K562 (cell line): ENCODE measurements around the gene UMODL1. TPM values are rescaled to one million over a fixed set of nuclear protein-coding genes. Genes with fewer than 3 reads are reported as not detected.

ENCODE experiments used
- ATAC-seq: fragments of 200-7000 bp; cut with Tn5 transposase; 3 replicates; pipeline ENCODE4 v1.9.1; 2020; ENCODE audit warnings: moderate library complexity
- BruUV-seq: library from RNA; stranded (reverse); fragments of 400-500 nt; replicated peaks from 2 replicates; lab custom pipeline; 2021; lab: Mats Ljungman, UMichigan
- CTCF ChIA-PET: fragments of 300-600 bp; formaldehyde crosslinking; extraction: SDS; loops from one replicate; lab custom pipeline; 2021; ENCODE audit warnings: low intra/inter-chr PET ratio; lab: Yijun Ruan, JAX
- POLR2A ChIA-PET: fragments of 300-600, 350-650 bp; sonication (Branson Sonifier 250); formaldehyde crosslinking; extraction: SDS; loops from one replicate; lab custom pipeline; 2021; ENCODE audit warnings: antibody characterized with exemption, inconsistent platforms; lab: Yijun Ruan, JAX
- DNase-seq, 4 experiments: peaks; one replicate each; pipeline versions ENCODE4 v3.0.0 to v3.0.0-alpha.2; 2011 to 2018; ENCODE audit warnings: low spot score in 3 of 4, mixed read lengths in 3 of 4; ENCODE audit errors: extremely low read depth in 1 of 4
- FAIRE-seq: peaks from 2 replicates; lab custom pipeline; 2011; peaks lifted over from hg19 to GRCh38; lab: Jason Lieb, UNC
- H2AFZ ChIP-seq: 2 replicates; pipeline ENCODE4 v1.6.0; 2011; ENCODE audit warnings: low read depth, low read length, control low read depth, inconsistent platforms
- H3K27ac ChIP-seq: fragments of 200-600 bp; 3 replicates; pipeline ENCODE4 v1.8.0; 2011; ENCODE audit warnings: low read depth, mild to moderate bottlenecking, control low read depth, inconsistent platforms, low read length, moderate library complexity, mixed read lengths; ENCODE audit errors: extremely low read depth
- H3K27me3 ChIP-seq, 2 experiments: fragments of 300-600 bp in 1 of 2; 2 replicates in 1 of 2; 3 replicates in 1 of 2; pipeline versions ENCODE4 v1.6.0 to v1.8.0; 2011; ENCODE audit warnings: inconsistent platforms in 2 of 2, low read length in 2 of 2, mild to moderate bottlenecking in 1 of 2, mixed read lengths in 1 of 2, moderate library complexity in 1 of 2; ENCODE audit not compliant: control insufficient read depth in 2 of 2, insufficient read depth in 2 of 2
- H3K36me3 ChIP-seq: fragments of 300-600 bp; 3 replicates; pipeline ENCODE4 v1.8.0; 2011; ENCODE audit warnings: mild to moderate bottlenecking, low read length, inconsistent platforms; ENCODE audit not compliant: control insufficient read depth, insufficient read depth
- H3K4me1 ChIP-seq, 2 experiments: fragments of 200-600 bp in 1 of 2; replicated peaks in 1 of 2; 2 replicates in 1 of 2; 3 replicates in 1 of 2; pipeline versions ENCODE4 v1.5.1 to v1.8.0; 2011; ENCODE audit warnings: inconsistent platforms in 2 of 2, low read length in 2 of 2, mild to moderate bottlenecking in 1 of 2, mixed read lengths in 1 of 2, moderate library complexity in 1 of 2; ENCODE audit not compliant: control insufficient read depth in 2 of 2, insufficient read depth in 2 of 2
- H3K4me2 ChIP-seq: 2 replicates; pipeline ENCODE4 v1.6.1; 2011; ENCODE audit warnings: low read length, control low read depth, inconsistent platforms, mixed read lengths; ENCODE audit not compliant: insufficient read depth
- H3K4me3 ChIP-seq: fragments of 200-600 bp; sonication (generic), shearing (Covaris generic); 2 replicates; pipeline ENCODE4 v1.5.1; 2016; ENCODE audit warnings: control low read depth, inconsistent platforms
- H3K79me2 ChIP-seq: fragments of 200-600 bp; 3 replicates; pipeline ENCODE4 v1.8.0; 2011; ENCODE audit warnings: low read length, inconsistent platforms; ENCODE audit not compliant: control insufficient read depth, insufficient read depth
- H3K9ac ChIP-seq, 2 experiments: 2 replicates each; pipeline versions ENCODE4 v1.6.0 to v1.6.1; 2011; ENCODE audit warnings: low read depth in 2 of 2, low read length in 2 of 2, control low read depth in 1 of 2, inconsistent platforms in 1 of 2, mild to moderate bottlenecking in 1 of 2, mixed read lengths in 1 of 2; ENCODE audit not compliant: insufficient read depth in 1 of 2
- H3K9me1 ChIP-seq: one replicate; pipeline ENCODE4 v1.6.0; 2011; ENCODE audit warnings: inconsistent platforms, mild to moderate bottlenecking, low read length, moderate library complexity; ENCODE audit not compliant: control insufficient read depth, insufficient read depth
- H3K9me3 ChIP-seq: replicated peaks from 2 replicates; pipeline ENCODE4 v1.5.1; 2011; ENCODE audit warnings: low read depth, low read length, inconsistent platforms; ENCODE audit not compliant: control insufficient read depth, insufficient read depth
- H4K20me1 ChIP-seq: replicated peaks from 2 replicates; pipeline ENCODE4 v1.6.1; 2011; ENCODE audit warnings: low read length, inconsistent platforms, mixed read lengths; ENCODE audit not compliant: control insufficient read depth, insufficient read depth
- COPS2 ChIP-seq: fragments of 450-650 bp; conservative IDR thresholded peaks from 2 replicates; pipeline ENCODE4 v1.6.1; 2016; ENCODE audit warnings: mild to moderate bottlenecking, moderate library complexity
- EGR1 ChIP-seq: fragments of 450-650 bp; conservative IDR thresholded peaks from 2 replicates; pipeline ENCODE4 v1.6.1; 2017; ENCODE audit warnings: mild to moderate bottlenecking
- NFIC ChIP-seq: fragments of 450-650 bp; IDR thresholded peaks from 2 replicates; pipeline ENCODE4 v1.6.1; 2017; ENCODE audit warnings: mild to moderate bottlenecking, inconsistent platforms
- RAD21 ChIP-seq, 2 experiments: fragments of 250-450 bp in 1 of 2; fragments of 450-650 bp in 1 of 2; sonication (Bioruptor Pico) in 1 of 2; formaldehyde crosslinking in 1 of 2; IDR thresholded peaks in 1 of 2; conservative IDR thresholded peaks in 1 of 2; 2 replicates each; pipeline versions ENCODE4 v1.4.0 to v1.8.0; 2020 to 2022; ENCODE audit warnings: mild to moderate bottlenecking in 2 of 2, moderate library complexity in 1 of 2
- WGBS: fragments of 100-300 bp; shearing (Covaris generic); methylation state at CpG from one replicate; pipeline ENCODE4 v1.1.6; 2016; ENCODE audit warnings: low coverage, mixed read lengths; ENCODE audit not compliant: insufficient coverage; ENCODE audit errors: missing lambda C conversion rate; 5-methylcytosine and 5-hydroxymethylcytosine counted together
- in situ Hi-C: fragments of 300-500 bp; cut with MboI; formaldehyde crosslinking; loops from 4 replicates; pipeline ENCODE4 v1.15.0; 2018; ENCODE audit warnings: inconsistent platforms, mixed read lengths
- intact Hi-C: fragments of 100-400 bp; cut with micrococcal nuclease; formaldehyde crosslinking; loops from 2 replicates; pipeline ENCODE4 v1.14.2; 2022
- polyA plus RNA-seq, 8 experiments: library from polyadenylated mRNA; depleted of rRNA in 4 of 8; stranded (reverse) in 5 of 8; unstranded in 3 of 8; fragments of >200 nt; fragmentation: Nextera tagmentation in 2 of 8; fragmentation: Illumina TruSeq in 1 of 8; extraction: Ambion mirVana in 2 of 8; extraction: Trizol in 1 of 8; gene quantifications; 2 replicates each; pipeline versions ENCODE4 v1.2.1 to v1.2.3, GENCODE V29; 2011 to 2014; ENCODE audit warnings: inconsistent platforms in 1 of 8, missing spikeins in 1 of 8
- total RNA-seq, 7 experiments: library from RNA; depleted of rRNA in 6 of 7; stranded (reverse); fragments of >200 nt in 6 of 7; fragmentation: Illumina TruSeq in 2 of 7; extraction: Trizol in 2 of 7; gene quantifications; 2 replicates each; pipeline versions ENCODE4 v1.2.1 to v1.2.3, GENCODE V29; 2011 to 2021; ENCODE audit warnings: low replicate concordance in 1 of 7
- TF ChIP-seq, protein P1 (sequence below): fragments of 250-450 bp; sonication (Bioruptor Pico); IDR thresholded peaks from 2 replicates; pipeline ENCODE4 v1.5.0; 2021
- TF ChIP-seq, protein P2 (sequence below): sonication (generic); formaldehyde crosslinking; IDR thresholded peaks from 2 replicates; pipeline ENCODE4 v1.9.0; 2022; ENCODE audit warnings: mild to moderate bottlenecking, missing genetic modification reagents
- TF ChIP-seq, protein P3 (sequence below), 2 experiments: fragments of 450-650 bp in 1 of 2; sonication (generic) in 1 of 2; formaldehyde crosslinking in 1 of 2; IDR thresholded peaks; 2 replicates each; pipeline versions ENCODE4 v1.7.1 to v1.9.0; 2016 to 2022; ENCODE audit warnings: inconsistent platforms in 1 of 2, mild to moderate bottlenecking in 1 of 2, missing genetic modification reagents in 1 of 2

Gene UMODL1
- total and polyA plus RNA-seq, 9 of the 15 experiments (the other 6 are each of a cell fraction or from before 2014, with no cell fraction given) = not detected

- TF ChIP-seq EGR1 = 0 out of 2 replicates have a peak, but pooled peaks have one; percentile 27
These were observed 30.5 kb upstream of the UMODL1 start (continued) for GRCh38 chr21:42040411-42041180.

DNA sequence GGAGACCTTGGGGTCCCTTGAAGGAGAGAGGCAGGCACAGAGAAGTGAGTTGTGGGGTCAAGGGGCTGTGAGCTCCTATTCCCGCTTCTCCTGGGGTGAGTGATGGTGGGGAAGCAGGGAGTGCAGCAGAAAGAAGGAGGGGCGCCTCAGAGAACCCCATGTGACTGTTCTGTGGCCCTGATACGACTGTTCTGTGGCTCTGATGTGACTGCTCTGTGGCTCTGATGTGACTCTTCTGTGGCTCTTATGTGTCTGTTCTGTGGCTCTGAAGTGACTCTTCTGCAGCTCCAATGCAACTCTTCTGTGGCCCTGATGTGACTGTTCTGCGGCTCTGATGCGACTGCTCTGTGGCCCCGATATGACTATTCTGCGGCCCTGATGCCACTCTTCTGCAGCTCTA is 29.9 kb upstream of the UMODL1 start:
- no peaks in the 10 kb centered on the region for H3K9me1 ChIP-seq
- no peak overlapping the region for H2AFZ ChIP-seq
- no peak overlapping the region for H3K9ac ChIP-seq
- H3K79me2 ChIP-seq = no peaks in the 10 kb centered on the region
- no peak for FAIRE-seq
- in situ Hi-C loops (no loop called here), intact Hi-C loops (no loop called here)
- peaks cover 15% of the 10 kb centered on the region for H4K20me1 ChIP-seq
- 0 out of 2 replicates have a peak, but pooled peaks cover 5% of the 10 kb centered on the region for H3K9me3 ChIP-seq
- peaks cover 3 to 8% of the 10 kb centered on the region in 2 experiments; a peak in 2 of 5 replicates for H3K4me1 ChIP-seq
- no peak overlapping the region for H3K4me2 ChIP-seq
- ATAC-seq = no peak
- H3K27ac ChIP-seq = no peak overlapping the region
- no peak for DNase-seq
- no peak overlapping the region for H3K4me3 ChIP-seq
- ChIA-PET POLR2A (interaction anchor here (0.6 kb wide), 1 partner anchor 33 kb away, joined by 3 read pairs; no protein-coding TSS in a partner anchor), CTCF (no interaction called here)
- 6% methylated on average over 7 of the region's 7 CpGs for WGBS
- BruUV-seq = no TSS peak
- H3K36me3 ChIP-seq = no peaks in the 10 kb centered on the region
- peaks cover 57 to 69% of the 10 kb centered on the region in 2 experiments for H3K27me3 ChIP-seq
- TF ChIP-seq, protein P1, sequence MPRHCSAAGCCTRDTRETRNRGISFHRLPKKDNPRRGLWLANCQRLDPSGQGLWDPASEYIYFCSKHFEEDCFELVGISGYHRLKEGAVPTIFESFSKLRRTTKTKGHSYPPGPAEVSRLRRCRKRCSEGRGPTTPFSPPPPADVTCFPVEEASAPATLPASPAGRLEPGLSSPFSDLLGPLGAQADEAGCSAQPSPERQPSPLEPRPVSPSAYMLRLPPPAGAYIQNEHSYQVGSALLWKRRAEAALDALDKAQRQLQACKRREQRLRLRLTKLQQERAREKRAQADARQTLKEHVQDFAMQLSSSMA = no peak
- TF ChIP-seq COPS2 = no peak
- TF ChIP-seq, protein P2, sequence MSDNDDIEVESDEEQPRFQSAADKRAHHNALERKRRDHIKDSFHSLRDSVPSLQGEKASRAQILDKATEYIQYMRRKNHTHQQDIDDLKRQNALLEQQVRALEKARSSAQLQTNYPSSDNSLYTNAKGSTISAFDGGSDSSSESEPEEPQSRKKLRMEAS = no peak
- no peak for TF ChIP-seq NFIC
- no peak for TF ChIP-seq RAD21 (CRISPR knock-in tag; conservative IDR thresholded peaks at IDR 0.05 in 1 of 2, IDR thresholded peaks at IDR 0.05 in 1 of 2)
- TF ChIP-seq, protein P3, sequence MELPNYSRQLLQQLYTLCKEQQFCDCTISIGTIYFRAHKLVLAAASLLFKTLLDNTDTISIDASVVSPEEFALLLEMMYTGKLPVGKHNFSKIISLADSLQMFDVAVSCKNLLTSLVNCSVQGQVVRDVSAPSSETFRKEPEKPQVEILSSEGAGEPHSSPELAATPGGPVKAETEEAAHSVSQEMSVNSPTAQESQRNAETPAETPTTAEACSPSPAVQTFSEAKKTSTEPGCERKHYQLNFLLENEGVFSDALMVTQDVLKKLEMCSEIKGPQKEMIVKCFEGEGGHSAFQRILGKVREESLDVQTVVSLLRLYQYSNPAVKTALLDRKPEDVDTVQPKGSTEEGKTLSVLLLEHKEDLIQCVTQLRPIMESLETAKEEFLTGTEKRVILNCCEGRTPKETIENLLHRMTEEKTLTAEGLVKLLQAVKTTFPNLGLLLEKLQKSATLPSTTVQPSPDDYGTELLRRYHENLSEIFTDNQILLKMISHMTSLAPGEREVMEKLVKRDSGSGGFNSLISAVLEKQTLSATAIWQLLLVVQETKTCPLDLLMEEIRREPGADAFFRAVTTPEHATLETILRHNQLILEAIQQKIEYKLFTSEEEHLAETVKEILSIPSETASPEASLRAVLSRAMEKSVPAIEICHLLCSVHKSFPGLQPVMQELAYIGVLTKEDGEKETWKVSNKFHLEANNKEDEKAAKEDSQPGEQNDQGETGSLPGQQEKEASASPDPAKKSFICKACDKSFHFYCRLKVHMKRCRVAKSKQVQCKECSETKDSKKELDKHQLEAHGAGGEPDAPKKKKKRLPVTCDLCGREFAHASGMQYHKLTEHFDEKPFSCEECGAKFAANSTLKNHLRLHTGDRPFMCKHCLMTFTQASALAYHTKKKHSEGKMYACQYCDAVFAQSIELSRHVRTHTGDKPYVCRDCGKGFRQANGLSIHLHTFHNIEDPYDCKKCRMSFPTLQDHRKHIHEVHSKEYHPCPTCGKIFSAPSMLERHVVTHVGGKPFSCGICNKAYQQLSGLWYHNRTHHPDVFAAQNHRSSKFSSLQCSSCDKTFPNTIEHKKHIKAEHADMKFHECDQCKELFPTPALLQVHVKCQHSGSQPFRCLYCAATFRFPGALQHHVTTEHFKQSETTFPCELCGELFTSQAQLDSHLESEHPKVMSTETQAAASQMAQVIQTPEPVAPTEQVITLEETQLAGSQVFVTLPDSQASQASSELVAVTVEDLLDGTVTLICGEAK (IDR thresholded peaks at IDR 0.05) = no peak
- TF ChIP-seq, protein P3 (CRISPR knock-in tag; IDR thresholded peaks at IDR 0.05) = no peak
